ENCODE data around the gene EPHX1.
"Not testable (repeated sequence)": the region's sequence is repeated elsewhere in the genome, so short reads cannot be mapped to it uniquely, and the experiment has no call there.

The EPHX1 gene

DNA sequence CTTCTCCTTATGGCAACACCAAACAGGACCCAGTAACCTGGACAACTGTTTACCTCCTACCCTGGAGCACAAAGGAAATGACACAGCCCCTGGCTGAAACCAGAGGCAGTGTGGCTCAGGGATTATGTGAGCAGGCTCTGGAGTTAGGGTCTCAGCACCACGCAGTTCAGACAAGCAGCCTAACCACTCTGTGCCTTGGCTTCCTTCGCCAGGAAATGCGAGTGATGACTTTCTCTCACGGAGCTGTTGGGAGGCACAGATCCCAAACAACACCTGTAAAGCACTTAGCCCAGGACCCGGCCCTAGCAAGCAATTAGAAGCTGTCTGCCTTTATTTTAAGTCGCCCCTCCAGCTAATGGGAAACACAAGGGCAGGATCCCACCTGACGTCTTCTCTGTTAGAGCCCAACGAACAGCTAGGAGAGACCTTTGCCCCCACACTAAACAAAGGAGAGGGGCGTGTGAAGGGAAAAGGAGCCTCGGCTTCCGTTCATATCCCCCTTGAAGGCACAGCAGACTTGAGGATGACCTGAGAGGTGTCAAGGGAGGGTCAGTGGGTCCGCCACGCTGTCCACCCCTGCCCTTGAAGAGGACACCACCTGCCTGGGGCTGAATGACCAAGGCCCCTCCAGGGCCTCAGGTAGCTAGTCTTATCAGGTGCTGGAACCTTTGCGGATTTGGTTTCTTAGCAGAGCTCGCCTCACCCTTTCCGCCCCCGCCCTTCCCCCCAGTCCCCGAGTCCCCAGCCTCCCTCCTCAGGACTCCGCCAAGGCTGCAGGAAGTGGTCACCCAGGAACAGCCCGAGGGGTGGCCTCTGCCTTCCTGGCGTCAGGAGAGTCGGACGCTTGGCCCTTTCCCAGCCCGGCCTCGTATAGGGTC, 71.4 kb downstream of the EPHX1 start:
- DNase-seq (ENCODE audit: low read depth): no peak

DNA sequence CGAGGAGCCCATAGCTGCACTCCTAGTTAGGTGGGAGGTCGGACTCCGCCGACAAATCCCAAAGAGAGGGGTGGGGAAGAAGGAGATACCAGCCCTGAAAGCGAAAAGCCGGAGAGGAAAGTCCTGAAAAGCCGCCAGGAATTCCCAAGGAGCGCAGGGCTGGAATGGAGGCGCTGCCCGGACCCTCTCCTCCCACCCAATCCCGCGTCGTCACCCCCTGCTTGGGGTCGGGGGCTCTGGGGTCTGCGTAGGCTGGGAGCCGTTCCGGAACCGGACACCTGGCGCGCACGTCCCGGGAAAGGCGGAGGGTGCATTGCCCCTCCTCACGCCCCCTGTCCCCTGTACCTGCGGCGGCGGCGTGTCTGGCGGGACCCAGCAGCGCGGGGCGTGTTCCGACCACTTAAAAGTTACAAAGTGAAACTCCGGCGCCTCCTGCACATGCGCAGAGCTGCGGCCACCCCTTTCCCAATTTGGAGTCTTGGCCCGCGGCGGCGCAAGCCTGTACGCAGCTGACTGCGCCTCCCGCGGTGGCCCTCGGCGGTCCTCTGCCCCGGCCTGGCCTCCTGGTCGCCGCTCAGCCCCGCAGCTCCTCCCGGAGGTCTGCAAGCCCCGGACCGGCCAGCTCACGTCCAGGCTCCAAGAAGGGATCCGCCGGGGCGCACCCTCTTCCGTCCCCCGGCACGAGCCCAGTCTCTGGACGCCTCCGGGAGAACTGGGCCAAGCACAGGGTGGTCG, 72.2 kb downstream of the EPHX1 start, which contains the start of gene TMEM63A:
Gene TMEM63A, minus strand, starts transcription at position 422 of the 735 bp plus-strand sequence. CDS start 4,800 bp downstream, outside the sequence.
- DNase-seq (ENCODE audit: low read depth): peak; percentile 83

DNA sequence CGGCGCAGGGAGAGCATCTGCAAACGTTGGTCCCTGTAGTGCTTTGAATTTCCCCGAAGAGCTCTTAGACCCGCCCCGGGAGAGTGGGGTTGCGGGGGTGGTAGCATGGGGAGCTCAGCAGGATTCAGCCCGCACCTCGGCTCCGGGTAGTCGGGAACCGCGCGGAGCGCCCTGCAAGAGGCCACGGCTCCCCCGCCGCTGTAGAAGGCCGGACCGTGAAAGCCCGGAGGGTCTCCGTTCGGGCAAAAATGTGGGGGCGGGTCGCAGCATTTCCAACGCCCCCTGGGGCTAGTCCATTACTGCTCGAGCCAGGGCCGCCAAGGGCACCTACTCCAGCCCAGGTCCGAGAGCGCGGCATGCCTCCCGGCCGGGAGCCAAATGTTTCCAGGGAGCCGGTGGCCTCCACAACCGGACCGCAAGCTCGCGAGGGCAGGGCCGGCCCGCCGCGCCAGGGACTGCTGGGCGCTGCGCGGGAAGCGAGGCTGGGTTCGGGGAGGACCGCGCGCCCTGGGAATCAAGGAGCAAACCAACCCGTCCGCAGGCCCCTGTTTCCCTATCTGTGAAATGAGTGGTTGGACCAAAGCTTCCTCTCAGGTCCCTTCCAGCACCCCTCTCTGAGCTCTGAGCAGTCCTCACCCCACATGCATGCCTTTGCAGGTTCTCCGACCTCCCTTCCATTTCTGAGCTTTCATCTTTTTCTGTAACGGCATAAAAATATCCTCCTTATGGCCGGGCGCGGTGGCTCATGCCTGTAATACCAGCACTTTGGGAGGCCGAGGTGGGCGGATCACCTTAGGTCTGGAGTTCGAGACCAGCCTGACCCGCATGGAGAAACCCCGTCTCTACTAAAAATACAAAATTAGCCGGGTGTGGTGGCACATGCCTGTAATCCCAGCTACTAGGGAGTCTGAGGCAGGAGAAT, 73.0 kb downstream of the EPHX1 start:
- DNase-seq (ENCODE audit: low read depth): no peak

GRCh38 chr1:225883616-225884265, 73.8 kb downstream of the EPHX1 start:
- no peak for DNase-seq (ENCODE audit: low read depth)

- DNase-seq (ENCODE audit: low read depth): no peak
Observed at GRCh38 chr1:225885336-225885735, 75.4 kb downstream of the EPHX1 start.

DNA sequence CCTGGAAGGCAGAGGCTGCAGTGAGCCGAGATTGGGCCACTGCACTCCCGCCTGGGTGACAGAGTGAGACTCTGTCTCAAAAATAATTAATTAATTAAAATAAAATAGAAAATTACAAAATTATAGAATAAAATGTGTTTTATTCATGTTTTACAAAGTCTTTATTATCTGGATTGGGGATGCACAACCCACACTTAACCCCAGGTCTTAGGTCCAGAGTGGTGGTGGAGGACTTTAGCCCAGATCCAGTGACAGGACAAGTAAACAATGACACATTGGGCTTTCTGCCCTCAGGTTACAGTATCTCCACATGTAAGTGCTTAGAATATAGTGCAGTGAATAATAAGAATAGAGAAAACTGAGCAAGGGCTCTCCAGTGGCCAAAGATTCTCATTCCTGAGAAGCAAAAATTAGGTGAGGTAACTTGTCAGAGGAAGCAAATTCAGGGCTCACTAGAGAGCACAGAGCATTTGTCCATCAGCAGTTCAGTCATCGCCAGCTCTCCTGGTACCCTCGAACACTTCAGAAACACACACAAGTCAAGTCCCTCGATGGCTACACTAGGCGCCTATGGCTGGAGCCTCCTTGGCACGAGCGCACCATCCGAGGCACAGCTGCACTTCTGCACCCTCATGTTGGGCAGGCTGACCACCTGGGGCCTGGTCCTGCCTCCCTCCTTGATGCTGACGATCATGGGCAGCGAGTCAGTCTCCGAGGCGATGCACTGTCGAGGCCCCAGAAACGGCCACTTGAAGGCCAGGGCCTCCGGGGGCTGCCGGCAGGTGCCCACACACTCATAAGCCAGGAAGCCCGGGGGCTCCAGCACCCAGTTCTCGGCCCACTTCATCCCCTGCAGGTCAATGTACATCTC, 76.5 kb downstream of the EPHX1 start:
- no peak for DNase-seq (ENCODE audit: low read depth)

DNA sequence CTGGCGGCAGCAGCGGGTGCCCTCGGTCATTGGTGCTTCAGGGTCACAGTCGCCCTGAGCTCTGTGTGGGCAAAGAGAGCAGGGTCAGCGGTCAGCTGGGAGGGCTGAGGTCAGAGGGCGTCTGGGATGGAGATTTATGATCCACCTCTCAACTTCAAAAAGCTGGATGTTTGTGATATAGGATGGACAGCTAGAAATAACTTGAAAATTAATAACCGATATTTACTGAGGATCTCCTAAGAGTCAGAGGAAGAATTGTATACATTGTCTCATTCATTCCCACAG, 77.0 kb downstream of the EPHX1 start:
- no peak for DNase-seq (ENCODE audit: low read depth)

- not testable (repeated sequence) for DNase-seq (ENCODE audit: low read depth)
Observed at GRCh38 chr1:225887554-225888288, 77.8 kb downstream of the EPHX1 start.

GRCh38 chr1:225888289-225888897, 78.5 kb downstream of the EPHX1 start:
- DNase-seq (ENCODE audit: low read depth): no peak

- DNase-seq (ENCODE audit: low read depth): no peak
Observed at GRCh38 chr1:225888898-225889601, 79.1 kb downstream of the EPHX1 start, which contains the start of gene LEFTY1. LEFTY1 (minus strand) TSS chr1:225889146; CDS start chr1:225889066, 80 bp downstream.

DNA sequence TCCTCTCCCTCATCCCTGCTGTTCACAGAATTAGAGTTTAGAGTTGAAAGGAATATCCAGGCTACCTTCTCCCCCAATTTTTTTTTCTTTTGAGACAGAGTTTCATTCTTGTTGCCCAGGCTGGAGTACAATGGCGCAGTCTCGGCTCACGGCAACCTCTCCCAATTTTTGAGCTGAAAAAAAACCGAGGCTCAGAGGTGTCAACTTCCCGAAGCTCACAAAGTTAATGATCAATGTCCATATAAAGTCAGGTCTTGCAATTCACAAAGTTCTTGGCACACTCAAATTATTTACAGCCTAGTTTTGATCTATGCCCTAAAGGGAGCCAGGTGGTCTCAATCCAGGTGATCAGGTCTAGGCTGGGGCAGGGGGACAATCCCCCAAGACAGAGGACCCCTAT, 79.8 kb downstream of the EPHX1 start:
- DNase-seq (ENCODE audit: low read depth): no peak

DNA sequence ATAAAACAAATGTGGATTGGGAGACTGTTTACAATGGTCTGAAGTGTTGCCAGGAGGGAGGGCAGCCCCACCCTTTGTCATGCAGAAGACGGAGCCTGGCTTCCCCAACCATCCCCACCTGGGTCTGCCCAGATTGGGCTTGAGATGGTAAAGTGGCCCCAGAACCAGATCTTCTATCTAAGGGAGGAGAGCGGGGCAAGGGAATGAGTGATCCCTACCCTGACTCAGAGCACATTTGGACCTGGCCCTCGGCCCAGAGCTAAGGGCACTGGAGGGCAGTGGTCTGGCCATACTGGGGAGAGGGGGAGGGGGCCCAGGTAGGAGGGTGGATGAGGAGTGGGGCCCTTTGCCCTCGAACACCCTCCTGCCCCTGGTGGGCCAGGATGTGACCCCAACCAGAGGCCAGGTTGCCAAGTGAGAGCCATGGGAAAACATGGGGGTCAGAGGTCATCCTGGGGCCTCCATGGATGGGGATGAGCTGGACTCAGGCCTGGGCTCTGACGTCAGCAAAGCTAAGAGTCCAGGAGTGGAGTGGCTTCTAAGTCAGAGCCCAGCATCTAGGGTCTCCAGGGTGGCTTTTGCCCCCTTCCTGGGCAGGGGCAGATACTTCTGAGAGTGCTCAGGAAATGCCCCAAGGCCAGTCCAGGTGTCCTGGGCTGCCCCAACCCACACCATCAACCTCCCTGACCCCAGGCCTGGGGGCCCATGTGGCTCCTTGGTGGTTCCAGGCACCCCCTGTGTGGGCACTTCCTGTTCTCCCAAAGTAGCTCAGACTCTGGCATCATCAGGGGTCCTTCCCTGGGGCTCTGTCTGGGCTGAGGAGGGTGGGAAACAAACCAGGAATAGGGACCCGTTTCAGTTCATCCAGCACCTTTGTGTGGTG, 80.7 kb downstream of the EPHX1 start:
- DNase-seq (ENCODE audit: low read depth): no peak

GRCh38 chr1:225891229-225891972, 81.5 kb downstream of the EPHX1 start:
- DNase-seq (ENCODE audit: low read depth): no peak

DNA sequence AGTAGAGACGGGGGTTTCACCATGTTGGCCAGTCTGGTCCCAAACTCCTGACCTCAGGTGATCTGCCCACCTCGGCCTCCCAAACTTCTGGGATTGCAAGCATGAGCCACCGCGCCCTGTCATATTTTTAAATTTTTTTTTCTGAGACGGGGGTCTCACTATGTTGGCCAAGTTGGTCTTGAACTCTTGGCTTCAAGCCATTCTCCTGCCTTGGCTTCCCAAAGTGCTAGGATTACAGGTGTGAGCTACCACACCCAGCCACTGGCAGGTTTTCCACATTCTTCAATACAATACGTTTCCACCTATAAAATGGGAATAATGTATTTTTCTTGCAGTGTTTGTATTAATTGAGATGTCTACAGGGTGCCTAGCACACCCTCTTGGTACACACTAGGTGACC, 82.4 kb downstream of the EPHX1 start:
- DNase-seq (ENCODE audit: low read depth): no peak

Measured in stimulated activated CD8-positive, alpha-beta memory T cell treated with anti-CD3 and anti-CD28 coated beads, Interleukin-4, amount 100 ng/mL, for 24 hours (primary cell).